NCI-H2029 treated with DMSO at 0.1 percent for 48 hours (cell line): ENCODE measurements around the gene CAPN9.

Source experiments
- DNase-seq: peaks from one replicate; lab custom pipeline; 2025; lab: John Stamatoyannopoulos, UW

Gene CAPN9

GRCh38 chr1:230770317-230770716 is 23.1 kb downstream of the CAPN9 start:
- DNase-seq: no peak

DNA sequence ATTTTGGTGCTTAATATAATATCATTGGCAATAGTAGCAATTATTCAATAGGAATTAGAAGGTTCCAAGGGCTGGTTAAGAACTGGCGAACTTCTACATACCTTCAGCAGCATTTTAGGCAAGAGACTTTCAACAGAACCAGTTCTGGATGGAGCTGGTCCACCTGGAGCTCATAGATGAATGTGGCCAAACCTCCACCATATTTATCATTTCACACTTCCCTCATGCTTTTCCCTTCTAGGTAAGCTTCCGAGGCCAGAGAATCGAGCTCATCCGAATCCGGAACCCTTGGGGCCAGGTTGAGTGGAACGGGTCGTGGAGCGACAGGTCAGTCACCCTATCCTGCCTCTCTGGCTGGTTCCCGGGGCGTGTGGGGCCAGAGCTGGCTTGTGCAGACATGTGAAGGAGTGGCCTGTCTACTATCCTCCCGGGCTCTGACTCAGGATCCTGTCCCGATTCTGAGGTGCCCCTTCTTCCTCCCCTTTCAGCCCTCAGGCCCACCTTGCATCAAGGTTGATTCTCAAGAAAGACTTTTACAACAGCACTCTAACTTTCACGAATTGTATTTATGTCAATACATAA is 24.7 kb downstream of the CAPN9 start:
- no peak for DNase-seq

DNA sequence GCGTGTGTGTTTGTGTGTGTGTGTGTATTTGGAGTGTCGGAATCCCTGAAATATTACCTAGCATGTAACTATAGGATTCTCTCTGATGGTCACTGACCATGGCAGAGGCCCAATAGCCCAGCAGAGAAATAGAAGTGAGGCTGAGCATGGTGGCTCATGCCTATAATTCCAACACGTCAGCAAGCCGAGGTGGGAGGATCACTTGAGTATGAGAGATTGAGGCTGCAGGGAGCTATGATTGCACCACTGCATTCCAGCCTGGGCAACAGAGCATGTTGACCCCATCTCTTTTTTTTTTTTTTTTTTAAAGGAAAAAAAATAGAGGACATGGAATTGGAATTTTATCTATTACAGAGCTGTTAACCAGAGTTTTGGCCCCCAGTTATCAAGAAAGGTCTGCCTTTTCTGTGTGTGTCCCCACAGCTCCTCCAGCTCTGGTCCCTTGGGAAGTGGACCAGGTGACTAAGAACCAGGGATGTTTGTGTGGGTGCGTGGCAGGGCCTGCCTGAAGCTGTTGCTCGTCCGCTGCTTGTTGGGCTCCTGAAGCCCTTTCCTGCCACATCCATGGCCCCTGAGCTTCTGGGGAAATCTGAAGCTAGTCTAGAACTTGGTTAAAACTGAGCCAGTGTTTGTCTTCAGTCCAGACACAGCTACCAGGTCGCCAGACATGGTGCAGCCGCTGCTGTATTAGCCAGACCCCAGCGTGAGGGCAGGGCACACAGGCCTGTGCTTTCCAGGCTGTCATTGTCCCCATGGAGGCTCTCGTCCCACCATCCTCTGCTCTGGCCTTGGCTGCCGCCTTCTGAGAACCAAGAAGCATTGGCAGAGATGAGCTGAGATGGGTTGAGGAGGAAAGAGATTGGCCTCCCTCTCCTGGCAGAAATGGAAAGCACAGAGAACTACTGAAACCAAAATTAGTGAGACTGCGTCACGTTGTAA is 25.5 kb downstream of the CAPN9 start:
- no peak for DNase-seq

- DNase-seq: no peak
These were observed 26.3 kb downstream of the CAPN9 start for GRCh38 chr1:230773396-230774033.

- DNase-seq: no peak
These were observed 31.9 kb downstream of the CAPN9 start for GRCh38 chr1:230778916-230779590.

- no peak for DNase-seq
These were observed 33.9 kb downstream of the CAPN9 start for GRCh38 chr1:230781131-230781530.

DNA sequence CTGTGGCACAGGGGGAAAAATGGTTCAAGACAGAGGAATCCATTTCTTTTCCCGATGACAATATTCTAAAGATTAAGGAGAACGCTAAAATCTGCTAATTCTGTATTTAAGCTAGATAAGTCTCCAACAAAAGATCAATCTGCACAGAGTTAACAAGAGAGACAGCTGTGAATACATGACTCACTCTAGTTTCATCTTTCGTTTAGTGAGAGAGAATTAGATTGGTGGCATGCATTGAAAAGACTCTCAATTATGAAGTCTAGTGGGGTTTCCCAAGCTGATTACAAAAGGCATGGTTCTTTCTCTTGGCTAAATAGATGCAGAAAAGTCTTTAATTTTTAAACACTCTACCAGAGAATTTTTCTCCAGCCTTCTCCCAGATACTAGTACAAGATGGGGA is 34.4 kb downstream of the CAPN9 start:
- no peak for DNase-seq

- DNase-seq: no peak
These were observed 37.0 kb downstream of the CAPN9 start for GRCh38 chr1:230784163-230784562.

- no peak for DNase-seq
These were observed 38.6 kb downstream of the CAPN9 start for GRCh38 chr1:230785636-230786384.

- DNase-seq: no peak
These were observed 39.2 kb downstream of the CAPN9 start for GRCh38 chr1:230786385-230786753.

GRCh38 chr1:230787471-230787870 is 40.3 kb downstream of the CAPN9 start:
- no peak for DNase-seq

- no peak for DNase-seq
These were observed 41.5 kb downstream of the CAPN9 start for GRCh38 chr1:230788561-230789275.

GRCh38 chr1:230790026-230790425 is 42.8 kb downstream of the CAPN9 start:
- DNase-seq: no peak

GRCh38 chr1:230791986-230792564 is 44.9 kb downstream of the CAPN9 start:
- no peak for DNase-seq

DNA sequence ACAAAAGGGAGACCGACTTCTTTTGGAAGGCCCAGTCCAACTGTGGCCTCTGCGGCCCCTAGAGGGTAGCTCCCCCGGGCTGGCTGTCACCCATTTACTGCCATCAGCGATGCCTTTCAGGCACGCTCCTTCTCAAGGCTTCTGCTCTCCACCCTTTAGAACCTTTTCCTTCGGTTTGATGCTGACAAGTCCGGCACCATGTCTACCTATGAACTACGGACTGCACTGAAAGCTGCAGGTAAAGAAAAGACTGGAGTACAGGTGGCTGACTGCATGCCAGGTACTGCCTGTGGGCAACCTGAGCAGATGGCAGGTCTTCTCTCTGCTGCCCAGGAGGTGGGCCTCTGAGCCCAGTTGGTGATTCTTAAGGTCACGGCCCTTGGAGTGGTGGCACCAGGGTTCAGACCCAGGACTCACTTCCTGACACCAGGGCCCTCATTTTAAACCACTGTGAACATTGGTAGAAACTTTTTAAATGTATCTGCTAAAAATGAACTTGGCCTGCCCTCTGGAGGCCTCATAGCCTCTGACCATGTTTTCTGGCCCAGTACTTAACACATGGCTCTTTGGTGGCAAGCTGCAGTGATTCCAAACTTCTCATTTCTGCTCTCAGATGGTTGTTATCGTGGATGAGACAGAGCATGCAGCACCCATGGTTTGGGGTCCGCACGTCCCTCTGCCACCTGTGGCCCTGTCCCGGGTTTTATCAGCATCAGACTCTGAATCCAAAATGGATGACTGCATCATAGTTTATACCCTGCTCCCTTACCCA is 45.7 kb downstream of the CAPN9 start:
- no peak for DNase-seq

- no peak for DNase-seq
These were observed 46.2 kb downstream of the CAPN9 start for GRCh38 chr1:230793463-230793745.

- DNase-seq: no peak
These were observed 47.2 kb downstream of the CAPN9 start for GRCh38 chr1:230794431-230794830.

GRCh38 chr1:230794871-230795605 is 47.9 kb downstream of the CAPN9 start:
- no peak for DNase-seq

DNA sequence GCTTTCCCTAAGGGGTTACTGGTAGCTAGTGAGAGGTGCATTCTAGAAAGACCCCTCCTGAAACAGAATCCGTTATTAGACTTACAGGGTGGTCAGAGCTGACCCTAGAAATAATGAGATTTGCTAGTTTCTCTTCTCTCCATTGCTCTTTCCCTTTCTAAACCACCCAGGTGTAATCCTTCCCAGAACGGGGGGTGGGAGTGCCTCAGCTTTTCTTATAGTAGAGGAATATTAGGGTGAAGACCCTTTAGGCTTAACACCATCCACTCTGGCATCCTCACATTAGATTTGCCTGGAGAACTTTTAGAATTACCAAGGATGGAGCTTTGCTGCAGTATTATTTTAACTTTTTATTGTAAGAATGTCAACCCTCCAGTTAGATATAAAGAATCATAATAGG is 49.4 kb downstream of the CAPN9 start:
- DNase-seq: no peak
